Activated CD4-positive, alpha-beta T cell treated with anti-CD3 and anti-CD28 coated beads for 1 hour (primary cell): ENCODE results near the gene TGFB2.
"Not testable (repeated sequence)": the region's sequence is repeated elsewhere in the genome, so short reads cannot be mapped to it uniquely, and the experiment has no call there.

Experiments used
- DNase-seq: peaks from one replicate; pipeline ENCODE4 v3.0.0-alpha.2; 2020

TGFB2 gene

DNA sequence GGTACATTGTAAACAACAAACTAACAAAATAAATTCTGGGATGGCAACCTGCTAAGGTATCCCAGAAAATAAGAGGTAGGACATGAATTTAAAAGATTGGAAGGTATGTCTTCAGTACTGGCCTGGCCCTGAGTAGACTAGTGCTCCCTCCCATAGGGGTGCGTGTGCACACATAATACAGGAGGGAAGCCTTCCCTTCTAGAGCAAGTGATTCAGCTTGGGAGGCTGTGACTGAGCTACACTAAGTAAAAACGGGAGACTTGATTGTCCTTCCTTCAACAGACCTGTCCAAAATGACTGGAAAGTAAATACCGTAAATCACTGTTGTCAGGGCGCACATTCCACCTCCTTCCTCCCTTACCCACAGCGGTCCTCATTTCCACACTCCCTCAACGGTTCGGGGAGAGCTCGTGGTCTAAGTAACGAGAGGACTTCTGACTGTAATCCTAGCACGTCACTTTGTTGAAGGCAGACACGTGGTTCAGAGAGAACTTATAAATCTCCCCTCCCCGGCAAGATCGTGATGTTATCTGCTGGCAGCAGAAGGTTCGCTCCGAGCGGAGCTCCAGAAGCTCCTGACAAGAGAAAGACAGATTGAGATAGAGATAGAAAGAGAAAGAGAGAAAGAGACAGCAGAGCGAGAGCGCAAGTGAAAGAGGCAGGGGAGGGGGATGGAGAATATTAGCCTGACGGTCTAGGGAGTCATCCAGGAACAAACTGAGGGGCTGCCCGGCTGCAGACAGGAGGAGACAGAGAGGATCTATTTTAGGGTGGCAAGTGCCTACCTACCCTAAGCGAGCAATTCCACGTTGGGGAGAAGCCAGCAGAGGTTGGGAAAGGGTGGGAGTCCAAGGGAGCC, at the start of gene TGFB2:
TSS of gene TGFB2 (plus strand) at position 523 of the 859 bp plus-strand sequence. CDS start 1,366 bp downstream, outside the sequence.
- DNase-seq: no peak

DNA sequence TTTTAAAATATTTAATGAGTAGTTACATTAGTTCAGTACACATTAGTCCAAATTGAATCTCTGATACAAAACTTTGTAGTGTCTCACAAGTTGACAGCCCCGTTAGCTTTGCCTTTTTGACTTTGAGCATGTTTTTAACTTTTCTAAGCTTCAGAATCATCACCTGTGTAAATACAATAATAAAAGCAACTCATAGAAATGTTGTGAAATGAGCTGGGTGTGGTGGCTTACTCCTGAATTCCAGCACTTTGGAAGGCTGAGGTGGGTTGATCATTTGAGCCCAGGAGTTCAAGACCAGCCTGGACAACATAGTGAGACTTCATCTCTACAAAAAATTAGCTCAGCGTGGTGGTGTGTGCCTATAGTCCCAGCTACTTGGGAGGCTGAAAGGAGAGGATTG, 49.0 kb upstream of the TGFB2 start:
- DNase-seq: no peak

DNA sequence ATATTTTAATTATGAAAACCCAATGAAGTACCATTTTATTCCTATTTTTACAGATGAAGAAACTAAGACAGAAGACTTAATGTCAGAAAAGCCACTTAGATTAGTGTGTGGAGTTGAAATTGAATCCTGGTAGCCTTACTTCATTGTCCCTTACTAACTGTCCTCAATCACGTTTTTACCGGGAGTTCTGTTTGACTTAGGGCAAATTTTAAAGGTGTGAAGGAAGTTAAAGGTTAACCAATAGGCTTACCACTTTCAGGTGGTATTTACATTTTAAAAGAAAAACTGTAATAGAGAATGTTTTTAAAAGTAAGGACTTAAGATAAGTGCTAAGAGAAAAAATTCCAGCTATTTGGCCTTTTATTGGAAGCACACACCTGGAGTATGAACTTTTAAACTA, 47.7 kb upstream of the TGFB2 start:
- no peak for DNase-seq

DNA sequence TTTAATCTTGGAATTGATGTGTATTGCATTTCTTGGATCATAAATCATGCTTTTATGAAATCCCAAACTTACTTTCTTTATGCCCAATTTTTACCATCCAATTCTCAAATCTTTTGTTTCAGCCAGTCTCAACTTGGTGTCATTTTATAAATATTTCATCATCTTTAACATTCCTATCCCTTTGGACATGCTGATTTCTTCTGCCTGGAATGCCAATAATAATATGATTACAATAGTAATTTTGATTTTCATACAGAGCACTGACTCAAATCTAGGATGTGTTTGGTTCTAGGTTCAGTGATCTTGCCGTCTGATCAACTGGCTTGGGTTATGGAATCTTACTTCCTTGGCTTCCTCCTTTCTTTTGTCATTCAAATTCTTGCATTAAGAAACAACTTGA, 47.3 kb upstream of the TGFB2 start:
- DNase-seq: no peak

DNA sequence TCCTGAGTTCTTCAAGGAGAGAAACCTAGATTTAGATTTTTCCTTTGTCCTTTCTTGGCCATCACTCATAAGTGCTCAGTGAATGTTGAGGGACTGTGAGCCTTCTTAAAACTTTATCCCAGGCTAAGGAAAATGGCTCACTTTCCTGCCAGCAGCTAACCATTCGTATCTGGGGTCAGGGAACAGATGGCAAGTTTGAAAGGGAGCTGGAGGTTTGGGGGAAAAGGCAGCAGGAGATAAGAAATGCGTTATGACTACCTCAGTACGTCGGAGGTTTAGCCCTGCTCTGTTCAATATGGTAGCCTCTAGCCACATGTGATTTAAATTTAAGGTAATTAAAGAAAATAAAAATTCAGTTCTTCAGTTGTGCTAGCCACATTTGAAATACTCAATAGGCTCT, 46.7 kb upstream of the TGFB2 start:
- no peak for DNase-seq

DNA sequence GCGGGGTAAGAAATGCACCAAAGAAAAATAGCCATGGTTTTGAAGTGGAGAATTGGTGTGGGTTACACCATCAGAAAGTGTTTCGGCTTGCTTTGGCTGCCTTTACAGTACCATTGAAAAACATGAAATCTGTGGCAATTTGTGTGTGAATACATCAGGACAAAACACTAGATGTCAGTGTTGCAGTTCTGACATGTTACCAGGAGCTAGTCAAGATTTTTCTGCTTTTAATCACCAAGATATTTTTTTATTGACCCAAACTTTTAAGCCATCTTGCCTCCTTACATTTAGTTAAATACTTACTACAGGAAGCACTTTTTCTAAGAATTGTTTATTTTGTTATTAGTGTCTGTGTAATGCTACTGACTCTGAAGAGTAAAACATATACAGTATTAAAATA, 45.7 kb upstream of the TGFB2 start:
- no peak for DNase-seq

DNA sequence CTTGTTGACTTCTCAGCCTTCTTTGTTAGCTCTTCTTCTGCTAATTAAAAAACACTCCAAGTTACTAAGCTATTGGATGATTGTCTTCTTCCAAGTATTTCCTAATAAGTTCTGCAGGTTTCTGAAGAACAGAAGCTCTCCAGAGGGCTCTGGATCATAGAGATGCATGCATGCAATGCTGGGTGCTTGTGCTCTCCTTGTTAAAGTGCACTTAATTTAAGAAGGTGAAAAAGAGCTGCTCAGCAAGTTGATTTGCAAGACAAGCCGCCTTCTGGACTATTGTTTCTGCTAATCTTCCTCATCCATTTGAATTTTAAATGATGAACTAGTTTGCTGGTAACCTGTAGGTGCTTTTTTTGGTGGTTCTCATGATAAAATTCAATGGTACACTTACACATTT, 43.9 kb upstream of the TGFB2 start:
- DNase-seq: no peak

DNA sequence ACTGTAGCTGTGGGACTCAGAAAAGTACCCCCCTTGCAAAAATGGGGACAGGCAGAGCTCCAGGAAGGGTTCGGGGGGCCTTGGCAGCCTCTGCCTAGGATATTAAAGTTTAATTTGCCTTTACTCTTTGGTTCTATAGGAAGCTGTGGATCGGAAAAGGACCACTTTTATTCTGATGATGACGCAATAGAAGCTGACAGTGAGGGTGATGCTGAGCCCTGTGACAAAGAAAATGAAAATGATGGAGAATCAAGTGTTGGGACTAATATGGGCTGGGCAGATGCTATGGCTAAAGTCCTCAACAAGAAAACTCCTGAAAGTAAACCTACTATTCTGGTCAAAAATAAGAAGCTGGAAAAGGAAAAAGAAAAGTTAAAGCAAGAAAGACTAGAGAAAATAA, 43.0 kb upstream of the TGFB2 start:
- no peak for DNase-seq

DNA sequence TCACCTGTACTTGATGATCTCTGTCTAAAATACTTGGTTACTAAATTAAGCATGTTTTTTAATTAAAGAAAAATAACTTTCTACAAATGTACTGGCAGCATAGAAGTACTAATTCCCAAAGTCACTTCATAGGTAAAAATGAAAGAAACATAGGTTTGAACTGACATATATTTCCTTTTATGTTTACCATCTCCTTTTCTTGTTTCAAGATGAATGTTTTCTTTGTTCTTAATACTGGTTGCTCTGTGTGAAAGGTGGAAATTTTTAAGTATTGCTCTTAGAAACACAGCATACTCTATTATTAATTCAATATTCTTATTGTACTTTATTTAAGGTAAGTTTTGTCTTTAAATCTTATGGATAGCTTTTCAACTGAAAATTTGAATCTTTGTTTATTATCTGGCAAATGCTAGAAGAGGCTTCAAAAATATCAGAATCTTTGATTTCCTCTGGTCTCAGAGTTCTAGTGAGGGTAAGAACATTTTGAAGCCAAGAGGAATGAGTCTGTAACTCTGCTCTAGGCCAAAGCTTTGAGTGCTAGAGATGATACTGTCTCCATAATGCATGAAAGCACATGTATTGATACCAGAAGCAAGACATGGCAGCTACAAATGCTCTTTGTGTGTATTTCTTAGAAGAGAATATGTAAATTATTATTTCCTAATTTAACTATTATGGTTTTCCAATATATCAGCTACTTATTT, 41.8 kb upstream of the TGFB2 start:
- no peak for DNase-seq

DNA sequence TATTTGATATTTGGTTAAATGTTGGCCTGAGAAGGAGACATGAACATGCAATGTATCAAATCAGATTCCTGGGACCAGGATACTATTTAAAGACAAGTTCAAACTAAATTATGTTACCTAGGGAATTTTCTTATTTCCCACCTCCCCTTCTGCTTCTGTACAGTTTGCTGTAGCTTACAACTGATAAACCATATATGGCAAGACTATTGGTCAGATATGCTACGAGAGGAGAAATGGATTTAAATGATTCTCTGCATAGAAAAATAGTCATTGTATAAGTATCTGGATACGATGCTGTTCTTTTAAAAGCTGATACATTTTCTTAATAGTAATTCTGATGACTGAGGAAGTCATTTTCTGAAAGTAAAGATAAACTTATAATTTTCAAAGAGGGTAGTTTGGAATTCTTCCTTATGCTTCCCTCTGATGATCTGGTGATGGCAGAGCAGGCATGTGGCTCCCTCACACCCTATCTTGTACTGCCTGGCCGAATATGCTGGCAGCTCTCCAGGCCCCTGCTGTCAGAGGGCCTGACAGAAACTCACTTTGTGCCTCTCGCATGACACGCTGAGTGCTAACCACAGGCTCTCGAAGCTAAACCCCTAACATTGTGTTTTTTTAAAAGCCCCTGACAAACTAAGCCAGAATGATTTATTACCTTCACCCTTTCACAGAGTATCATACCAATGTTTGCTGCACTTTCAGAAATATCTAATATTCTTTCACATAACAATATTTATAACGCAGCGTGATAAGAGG, 40.7 kb upstream of the TGFB2 start:
- DNase-seq: no peak

DNA sequence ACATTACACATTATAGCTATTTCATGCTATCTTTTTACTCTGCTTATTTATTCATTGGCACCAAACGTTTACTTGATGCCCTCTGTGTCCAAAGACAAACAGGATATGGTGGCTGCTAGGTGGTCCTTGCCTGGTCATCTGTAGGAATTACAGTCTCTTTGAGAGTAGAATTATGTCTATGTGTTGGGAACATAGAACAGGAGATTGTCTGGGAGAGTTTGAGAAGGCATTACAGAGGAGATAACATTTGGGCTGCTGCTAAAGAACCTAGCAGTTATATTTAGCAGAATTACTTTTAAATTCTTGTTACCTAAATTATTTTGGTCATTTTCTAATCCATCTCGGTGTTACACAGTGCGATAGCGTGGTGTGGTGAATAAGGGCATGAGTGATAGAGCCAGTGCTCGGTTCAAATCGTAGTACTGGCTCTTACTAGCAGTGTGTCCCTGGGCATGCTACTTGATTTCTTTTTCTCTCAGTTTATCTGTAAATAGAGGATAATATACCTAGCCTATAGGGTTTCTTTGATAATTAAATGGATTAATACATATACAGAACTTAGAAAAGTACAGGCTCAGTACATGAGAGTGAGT, 39.6 kb upstream of the TGFB2 start:
- DNase-seq: no peak

DNA sequence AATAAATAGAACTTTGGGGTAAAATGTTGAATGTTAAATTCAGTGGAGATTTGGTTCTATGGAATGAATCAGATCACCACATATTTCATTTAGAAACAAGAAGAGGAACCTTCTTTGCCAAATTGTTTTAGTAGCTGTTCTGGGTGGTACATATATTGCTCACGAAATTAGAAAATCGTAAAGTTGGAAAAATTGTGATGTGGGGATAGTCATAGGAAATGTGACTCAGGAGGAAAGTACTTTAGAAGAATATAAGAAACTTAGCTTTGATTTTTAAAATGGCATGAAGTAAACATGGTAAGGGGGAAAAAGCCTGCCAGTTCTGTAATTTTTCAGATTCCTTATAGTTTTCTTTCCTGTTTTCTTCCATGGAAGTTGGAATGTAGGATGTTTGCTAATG, 32.6 kb upstream of the TGFB2 start:
- no peak for DNase-seq

DNA sequence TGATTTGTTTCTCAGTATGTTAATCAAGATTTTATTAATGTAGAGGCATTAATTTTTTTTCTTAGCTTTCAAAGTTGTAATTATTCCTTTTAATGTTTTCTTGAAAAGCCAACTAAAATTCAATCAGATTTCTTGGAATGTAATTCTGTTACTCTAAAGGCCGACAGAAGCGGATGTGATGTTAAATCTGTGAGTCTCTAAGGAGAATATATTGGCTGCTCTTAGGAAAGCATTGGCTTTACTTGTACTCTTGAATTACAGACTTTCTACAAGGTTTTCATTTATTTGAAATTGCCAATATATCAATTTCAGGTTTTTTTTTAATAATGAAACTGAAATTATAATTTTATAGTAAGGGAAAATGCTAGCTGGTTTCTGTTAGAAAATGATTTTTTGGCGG, 30.8 kb upstream of the TGFB2 start:
- no peak for DNase-seq

DNA sequence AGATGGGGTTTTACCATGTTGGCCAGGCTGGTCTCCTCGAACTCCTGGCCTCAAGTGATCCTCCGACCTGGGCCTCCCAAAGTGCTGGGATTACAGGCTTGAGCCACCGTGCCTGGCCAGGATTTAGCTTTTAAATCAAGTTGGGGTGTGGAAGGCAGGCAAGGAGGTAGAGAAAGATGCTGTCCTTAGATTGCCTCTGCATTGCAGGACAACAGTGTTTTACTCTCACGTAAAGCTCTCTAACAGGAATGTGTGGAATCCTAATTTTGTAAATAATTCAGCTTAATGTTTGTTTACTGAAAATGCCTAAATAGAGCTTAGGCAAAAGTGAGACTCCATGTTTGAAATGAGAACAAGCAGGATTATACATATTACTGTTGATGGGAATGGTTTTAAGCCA, 29.5 kb upstream of the TGFB2 start:
- no peak for DNase-seq

DNA sequence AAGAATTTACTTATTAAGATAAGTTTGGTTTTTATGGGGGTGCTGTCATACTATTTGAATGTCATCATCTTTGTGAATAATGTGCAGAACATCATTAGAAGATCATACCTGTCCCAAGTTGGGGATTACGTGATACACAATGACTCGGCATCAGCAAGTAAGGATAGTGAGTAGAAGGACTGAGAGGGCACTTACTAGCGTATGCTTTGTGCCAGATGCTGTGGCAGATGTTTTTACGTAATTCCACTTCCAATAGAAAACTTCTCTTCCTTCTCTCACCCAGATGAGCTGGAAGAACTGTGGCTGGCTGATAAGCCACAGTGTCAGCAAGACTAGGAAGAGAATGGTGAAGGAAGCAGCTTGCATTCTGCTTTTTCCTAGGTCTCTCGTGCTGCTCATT, 28.1 kb upstream of the TGFB2 start:
- DNase-seq: no peak

DNA sequence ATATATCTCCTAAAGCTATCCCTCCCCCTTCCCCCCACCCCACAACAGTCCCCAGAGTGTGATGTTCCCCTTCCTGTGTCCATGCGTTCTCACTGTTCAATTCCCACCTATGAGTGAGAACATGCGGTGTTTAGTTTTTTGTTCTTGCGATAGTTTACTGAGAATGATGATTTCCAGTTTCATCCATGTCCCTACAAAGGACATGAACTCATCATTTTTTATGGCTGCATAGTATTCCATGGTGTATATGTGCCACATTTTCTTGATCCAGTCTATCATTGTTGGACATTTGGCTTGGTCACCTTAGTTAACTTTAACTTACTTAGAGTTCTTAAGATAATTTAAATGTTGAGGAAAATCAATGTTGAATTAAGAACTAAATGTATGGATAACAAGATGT, 25.0 kb upstream of the TGFB2 start:
- not testable (repeated sequence) for DNase-seq

DNA sequence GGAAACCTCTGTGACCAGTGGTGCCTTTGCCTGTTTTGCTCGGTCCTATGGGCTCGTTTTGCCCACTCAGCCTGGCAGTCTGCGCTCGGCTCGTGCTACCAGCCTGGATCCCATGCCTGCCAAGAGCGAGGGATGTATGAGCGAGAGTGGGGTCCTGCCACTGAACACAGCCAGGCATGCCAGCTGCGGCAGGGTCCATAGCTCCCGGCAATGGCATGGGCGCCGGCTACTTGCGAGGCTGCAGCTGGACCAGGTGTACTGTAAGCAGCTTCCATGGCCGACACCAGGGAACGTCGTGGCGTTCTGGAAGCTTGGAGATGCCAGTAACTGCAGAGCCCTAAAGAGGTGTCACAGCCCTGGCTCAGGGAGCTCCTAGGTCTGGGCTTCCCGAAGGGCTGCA, 22.4 kb upstream of the TGFB2 start:
- no peak for DNase-seq

DNA sequence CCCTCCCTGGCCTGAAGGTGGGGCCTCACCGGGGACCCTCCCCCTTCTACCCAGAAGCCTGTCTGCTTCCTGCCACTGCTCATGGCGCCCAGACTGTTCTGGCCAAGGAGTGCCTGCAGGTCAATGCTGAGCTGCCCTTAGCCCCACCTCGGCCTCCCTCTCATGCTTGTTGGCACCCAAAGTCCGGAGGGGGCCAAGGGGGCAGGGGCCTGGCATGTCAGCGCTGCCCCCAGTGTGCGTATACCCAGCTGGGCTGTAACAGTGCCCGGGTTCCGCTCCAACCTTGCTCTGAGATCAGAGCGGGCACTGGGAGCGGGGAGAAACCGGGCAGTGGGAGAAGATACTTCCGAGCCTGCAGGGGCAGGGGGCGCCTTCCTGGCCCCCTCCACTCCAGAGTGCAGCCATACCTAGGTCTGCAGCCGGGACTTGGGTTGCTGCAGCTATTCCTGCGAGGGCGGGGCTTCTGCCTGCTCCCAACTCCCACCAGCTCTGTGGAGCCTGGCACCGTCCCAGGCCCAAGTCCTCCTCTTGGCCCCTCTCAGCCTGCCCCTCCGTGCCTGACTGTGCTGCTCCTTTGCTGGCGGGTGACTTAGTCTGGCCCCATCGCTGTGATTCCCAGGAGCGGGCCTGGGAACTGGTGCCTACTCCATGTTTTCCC, 21.4 kb upstream of the TGFB2 start:
- DNase-seq: no peak

DNA sequence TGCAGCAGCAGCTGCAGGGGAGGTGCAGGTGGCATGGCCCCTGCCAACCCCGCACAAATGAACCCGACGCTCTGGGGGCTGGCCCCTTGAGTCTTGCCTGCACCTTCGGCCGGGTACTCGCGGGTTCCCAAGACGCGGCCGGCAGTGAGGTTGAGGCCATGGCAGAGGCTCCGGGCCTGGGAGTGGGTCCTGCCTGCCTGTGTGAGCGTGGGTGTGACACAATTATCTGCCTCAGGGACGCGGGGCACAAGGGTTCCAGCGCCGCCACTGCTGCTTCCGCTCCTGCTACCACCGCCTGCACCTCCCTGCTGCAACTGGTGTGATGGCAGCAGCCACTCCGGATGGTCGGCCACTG, 20.9 kb upstream of the TGFB2 start:
- no peak for DNase-seq

DNA sequence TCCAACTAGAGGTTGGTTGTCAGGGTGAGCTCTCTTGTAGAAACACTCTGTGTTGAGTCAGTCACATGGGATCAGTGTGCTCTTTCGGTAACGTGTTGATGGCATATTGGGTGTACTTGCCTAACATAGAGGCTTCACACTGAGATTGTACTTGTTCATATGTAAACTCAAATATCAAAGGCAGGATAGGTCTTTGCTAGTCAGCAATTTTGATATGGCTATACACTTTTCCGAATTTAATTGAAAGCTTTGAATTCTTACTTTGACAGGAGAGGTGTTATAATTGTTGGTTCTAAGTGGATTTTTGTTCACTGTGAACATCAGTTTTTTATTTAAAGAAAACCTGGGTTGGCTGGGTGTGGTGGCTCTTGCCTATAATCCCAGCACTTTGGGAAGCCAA, 16.4 kb upstream of the TGFB2 start:
- DNase-seq: no peak

DNA sequence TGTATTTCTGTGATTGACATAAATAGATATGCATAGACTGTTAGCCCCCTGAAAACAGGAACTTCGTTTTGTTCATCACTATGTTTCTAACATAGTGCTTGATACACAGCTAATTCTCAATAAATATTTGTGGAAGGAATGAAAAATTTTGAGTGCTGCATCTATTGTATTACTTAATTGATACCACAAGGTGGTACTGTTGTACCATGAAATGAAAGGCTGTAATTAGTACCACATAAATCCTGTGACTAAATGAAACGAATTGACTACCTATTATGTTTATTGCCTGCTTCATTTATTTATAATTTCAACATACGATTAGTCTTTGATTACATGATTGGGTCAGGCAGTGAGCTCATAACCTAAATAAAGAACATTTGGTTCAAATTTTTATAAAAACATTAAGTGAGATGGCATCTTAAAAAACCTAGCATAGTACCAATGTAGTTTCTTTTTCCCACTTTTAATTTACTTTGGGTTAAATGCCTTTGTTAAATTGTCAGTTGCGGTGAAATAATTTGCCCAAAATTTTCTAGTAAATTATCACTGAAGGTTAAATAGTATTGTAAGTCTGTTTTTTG, 15.0 kb upstream of the TGFB2 start:
- DNase-seq: no peak

DNA sequence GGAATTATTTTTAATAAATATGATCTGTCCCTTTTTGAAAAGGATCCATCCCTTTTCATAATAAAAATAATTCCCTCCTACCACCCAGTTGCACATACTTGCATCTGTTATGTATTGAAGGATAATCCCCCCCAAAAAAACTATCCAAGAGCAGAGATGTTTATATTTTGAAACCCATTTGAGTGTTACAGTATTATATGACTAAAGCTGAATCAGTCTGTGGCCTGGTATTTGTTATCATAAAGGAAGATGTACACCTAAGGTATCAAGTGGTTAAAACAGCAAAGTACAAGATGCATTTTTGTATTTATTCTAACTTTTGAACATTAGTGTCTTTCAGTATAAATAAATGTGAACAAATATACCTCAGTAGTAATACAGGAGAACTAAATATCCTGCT, 12.7 kb upstream of the TGFB2 start:
- DNase-seq: no peak

DNA sequence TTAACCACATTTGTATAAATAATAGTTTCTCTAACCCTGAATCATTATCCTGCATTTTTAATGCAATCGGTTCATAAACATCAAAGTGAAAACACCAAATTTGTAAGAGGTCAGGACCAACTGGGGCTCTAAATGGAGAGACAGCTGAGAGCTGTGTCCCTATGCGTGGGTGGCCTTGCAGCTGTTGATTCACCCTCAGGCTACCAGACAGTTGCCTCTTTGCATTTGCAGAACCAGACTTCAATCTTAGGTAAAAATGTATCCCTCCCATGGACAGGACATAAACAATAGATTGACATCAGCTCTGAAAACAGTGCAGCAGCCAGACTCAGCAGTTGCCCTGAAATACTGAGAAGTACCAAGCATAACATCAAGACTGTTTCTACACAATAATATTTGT, 8.8 kb upstream of the TGFB2 start:
- DNase-seq: no peak
